Fibroblast of lung (primary cell): Measurements from ENCODE around the gene DPP6. TPM values are rescaled to one million over a fixed set of nuclear protein-coding genes. Genes with fewer than 3 reads are reported as not detected.

Source experiments
- DNase-seq, 2 donors: peaks; one replicate each; pipeline versions ENCODE4 v3.0.0 to v3.0.0-alpha.2; 2010; ENCODE audit warnings: low read depth in 2 of 2
- H2AFZ ChIP-seq: 2 replicates; pipeline ENCODE4 v1.5.1; 2012; ENCODE audit warnings: low read length, control low read depth, inconsistent platforms
- H3K27ac ChIP-seq: 2 replicates; pipeline ENCODE4 v1.5.1; 2011; ENCODE audit warnings: low read length, control low read depth; ENCODE audit not compliant: insufficient read depth
- H3K27me3 ChIP-seq: 2 replicates; pipeline ENCODE4 v1.5.1; 2011; ENCODE audit warnings: mild to moderate bottlenecking, low read length; ENCODE audit not compliant: control insufficient read depth, insufficient read depth
- H3K36me3 ChIP-seq: 2 replicates; pipeline ENCODE4 v1.5.1; 2011; ENCODE audit warnings: low read length; ENCODE audit not compliant: control insufficient read depth, insufficient read depth
- H3K4me1 ChIP-seq: 2 replicates; pipeline ENCODE4 v1.5.1; 2011; ENCODE audit warnings: low read length; ENCODE audit not compliant: control insufficient read depth, insufficient read depth; ENCODE audit errors: extremely low read depth
- H3K4me2 ChIP-seq: 2 replicates; pipeline ENCODE4 v1.5.1; 2011; ENCODE audit warnings: low read length, control low read depth; ENCODE audit not compliant: insufficient read depth; ENCODE audit errors: extremely low read depth
- H3K4me3 ChIP-seq, 4 experiments: fragments of 200-600 bp in 1 of 4; sonication (generic) in 1 of 4; replicated peaks in 1 of 4; 2 replicates each; pipeline ENCODE4 v1.5.1; 2011 to 2016; ENCODE audit warnings: low read length in 4 of 4, low read depth in 3 of 4, mild to moderate bottlenecking in 3 of 4, control low read depth in 2 of 4, inconsistent platforms in 1 of 4, mixed read lengths in 1 of 4; ENCODE audit not compliant: insufficient read depth in 1 of 4; ENCODE audit errors: control extremely low read depth in 1 of 4
- H3K79me2 ChIP-seq: 2 replicates; pipeline ENCODE4 v1.5.1; 2012; ENCODE audit warnings: mild to moderate bottlenecking, low read length, inconsistent platforms; ENCODE audit not compliant: control insufficient read depth, insufficient read depth
- H3K9ac ChIP-seq: 2 replicates; pipeline ENCODE4 v1.5.1; 2011; ENCODE audit warnings: mild to moderate bottlenecking, low read length, control low read depth; ENCODE audit not compliant: insufficient read depth
- H3K9me3 ChIP-seq: 2 replicates; pipeline ENCODE4 v1.5.1; 2012; ENCODE audit warnings: low read depth, low read length; ENCODE audit not compliant: control insufficient read depth, insufficient read depth
- H4K20me1 ChIP-seq: 2 replicates; pipeline ENCODE4 v1.5.1; 2011; ENCODE audit warnings: low read length; ENCODE audit not compliant: control insufficient read depth, insufficient read depth; ENCODE audit errors: extremely low read depth
- EZH2 ChIP-seq: IDR thresholded peaks from 2 replicates; pipeline ENCODE4 v1.5.1; 2012; ENCODE audit warnings: low read length, control low read depth, mild to moderate bottlenecking; ENCODE audit errors: missing control alignments
- polyA plus RNA-seq, 2 donors: library from polyadenylated mRNA; depleted of rRNA in 1 of 2; stranded (reverse) in 1 of 2; unstranded in 1 of 2; fragments of >200 nt; gene quantifications; 2 replicates each; pipeline ENCODE4 v1.2.1, GENCODE V29; 2011 to 2012; ENCODE audit warnings: missing spikeins in 1 of 2
- total RNA-seq: library from RNA; depleted of rRNA; stranded (reverse); fragments of >200 nt; gene quantifications from 2 replicates; pipeline ENCODE4 v1.2.1, GENCODE V29; 2014
- TF ChIP-seq, protein P1 (sequence below), 2 donors: IDR thresholded peaks in 1 of 2; conservative IDR thresholded peaks in 1 of 2; 1 replicate in 1 of 2; 2 replicates in 1 of 2; pipeline ENCODE4 v1.5.1; 2011 to 2012; ENCODE audit warnings: low read length in 2 of 2, control low read depth in 1 of 2, inconsistent platforms in 1 of 2, low read depth in 1 of 2, mild to moderate bottlenecking in 1 of 2

DPP6 gene
- total and polyA plus RNA-seq, 2 donors (not counting 1 experiment from before 2014, with no cell fraction given): not detected

DNA sequence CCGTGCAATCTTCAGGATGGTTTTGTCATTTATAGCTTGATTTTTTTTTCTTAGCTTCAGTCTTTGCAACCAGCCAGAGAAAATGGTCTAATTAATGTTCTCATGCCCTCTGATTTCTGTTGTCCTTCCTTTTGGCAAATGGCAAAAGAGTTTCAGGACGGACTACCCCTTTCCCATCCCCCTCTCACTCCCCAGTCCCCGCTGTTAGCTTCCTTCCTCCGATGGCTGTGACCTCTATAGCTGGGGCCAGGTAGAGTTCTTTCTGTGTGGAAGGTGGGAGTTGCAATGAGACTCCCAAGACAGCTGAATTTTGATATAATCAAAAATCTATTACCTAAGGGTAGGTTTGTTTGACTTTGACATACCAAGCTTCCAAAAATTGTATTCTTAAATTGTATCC is 588.7 kb downstream of the DPP6 start:
- Histone ChIP-seq H3K4me1 (no peaks in the 10 kb centered on the region), H3K79me2 (no peaks in the 10 kb centered on the region), H3K4me2 (no peak overlapping the region), H3K36me3 (no peaks in the 10 kb centered on the region), H3K4me3 (no peak overlapping the region), H3K9ac (no peak overlapping the region), H3K27me3 (no peaks in the 10 kb centered on the region), H3K27ac (no peak overlapping the region), H3K9me3 (no peaks in the 10 kb centered on the region), H4K20me1 (no peaks in the 10 kb centered on the region), H2AFZ (no peak overlapping the region)
- no peak for DNase-seq
- no peak for TF ChIP-seq EZH2
- TF ChIP-seq, protein P1, sequence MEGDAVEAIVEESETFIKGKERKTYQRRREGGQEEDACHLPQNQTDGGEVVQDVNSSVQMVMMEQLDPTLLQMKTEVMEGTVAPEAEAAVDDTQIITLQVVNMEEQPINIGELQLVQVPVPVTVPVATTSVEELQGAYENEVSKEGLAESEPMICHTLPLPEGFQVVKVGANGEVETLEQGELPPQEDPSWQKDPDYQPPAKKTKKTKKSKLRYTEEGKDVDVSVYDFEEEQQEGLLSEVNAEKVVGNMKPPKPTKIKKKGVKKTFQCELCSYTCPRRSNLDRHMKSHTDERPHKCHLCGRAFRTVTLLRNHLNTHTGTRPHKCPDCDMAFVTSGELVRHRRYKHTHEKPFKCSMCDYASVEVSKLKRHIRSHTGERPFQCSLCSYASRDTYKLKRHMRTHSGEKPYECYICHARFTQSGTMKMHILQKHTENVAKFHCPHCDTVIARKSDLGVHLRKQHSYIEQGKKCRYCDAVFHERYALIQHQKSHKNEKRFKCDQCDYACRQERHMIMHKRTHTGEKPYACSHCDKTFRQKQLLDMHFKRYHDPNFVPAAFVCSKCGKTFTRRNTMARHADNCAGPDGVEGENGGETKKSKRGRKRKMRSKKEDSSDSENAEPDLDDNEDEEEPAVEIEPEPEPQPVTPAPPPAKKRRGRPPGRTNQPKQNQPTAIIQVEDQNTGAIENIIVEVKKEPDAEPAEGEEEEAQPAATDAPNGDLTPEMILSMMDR (conservative IDR thresholded peaks at IDR 0.05 in 1 of 2, IDR thresholded peaks at IDR 0.05 in 1 of 2; ENCODE audit: low read depth in 1 of 2, low read length in 2 of 2): no peak

DNA sequence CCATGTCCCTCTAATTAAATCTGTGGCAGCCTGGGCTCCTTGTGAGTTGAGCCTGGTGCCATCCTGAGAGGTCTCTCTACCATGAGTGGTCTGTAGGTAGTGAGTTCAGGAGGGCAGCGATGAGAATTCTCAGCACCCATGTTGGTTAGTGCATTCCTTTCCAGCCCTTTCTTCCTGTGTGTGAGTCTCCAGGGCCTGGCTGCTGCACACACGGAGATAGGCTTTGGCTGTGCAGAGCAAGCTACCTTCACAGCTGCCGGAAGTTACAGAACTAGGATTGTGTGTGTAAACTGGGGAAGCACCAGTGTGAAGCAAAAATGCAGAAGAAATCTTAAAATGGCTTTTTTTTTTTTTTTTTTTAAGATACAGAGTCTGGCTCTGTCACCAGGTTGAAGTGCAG is 592.2 kb downstream of the DPP6 start:
- no peaks in the 10 kb centered on the region for H3K4me1 ChIP-seq
- no peaks in the 10 kb centered on the region for H3K27me3 ChIP-seq
- H2AFZ ChIP-seq: no peak overlapping the region
- DNase-seq: peak in 1 of 2 donors; percentile 67
- no peak overlapping the region for H3K4me2 ChIP-seq
- no peaks in the 10 kb centered on the region for H4K20me1 ChIP-seq
- H3K4me3 ChIP-seq: no peak overlapping the region
- no peak overlapping the region for H3K9ac ChIP-seq
- no peaks in the 10 kb centered on the region for H3K9me3 ChIP-seq
- no peak overlapping the region for H3K27ac ChIP-seq
- H3K36me3 ChIP-seq: no peaks in the 10 kb centered on the region
- H3K79me2 ChIP-seq: no peaks in the 10 kb centered on the region
- TF ChIP-seq, protein P1 (conservative IDR thresholded peaks at IDR 0.05 in 1 of 2, IDR thresholded peaks at IDR 0.05 in 1 of 2; ENCODE audit: low read depth in 1 of 2, low read length in 2 of 2): no peak
- TF ChIP-seq EZH2: no peak

DNA sequence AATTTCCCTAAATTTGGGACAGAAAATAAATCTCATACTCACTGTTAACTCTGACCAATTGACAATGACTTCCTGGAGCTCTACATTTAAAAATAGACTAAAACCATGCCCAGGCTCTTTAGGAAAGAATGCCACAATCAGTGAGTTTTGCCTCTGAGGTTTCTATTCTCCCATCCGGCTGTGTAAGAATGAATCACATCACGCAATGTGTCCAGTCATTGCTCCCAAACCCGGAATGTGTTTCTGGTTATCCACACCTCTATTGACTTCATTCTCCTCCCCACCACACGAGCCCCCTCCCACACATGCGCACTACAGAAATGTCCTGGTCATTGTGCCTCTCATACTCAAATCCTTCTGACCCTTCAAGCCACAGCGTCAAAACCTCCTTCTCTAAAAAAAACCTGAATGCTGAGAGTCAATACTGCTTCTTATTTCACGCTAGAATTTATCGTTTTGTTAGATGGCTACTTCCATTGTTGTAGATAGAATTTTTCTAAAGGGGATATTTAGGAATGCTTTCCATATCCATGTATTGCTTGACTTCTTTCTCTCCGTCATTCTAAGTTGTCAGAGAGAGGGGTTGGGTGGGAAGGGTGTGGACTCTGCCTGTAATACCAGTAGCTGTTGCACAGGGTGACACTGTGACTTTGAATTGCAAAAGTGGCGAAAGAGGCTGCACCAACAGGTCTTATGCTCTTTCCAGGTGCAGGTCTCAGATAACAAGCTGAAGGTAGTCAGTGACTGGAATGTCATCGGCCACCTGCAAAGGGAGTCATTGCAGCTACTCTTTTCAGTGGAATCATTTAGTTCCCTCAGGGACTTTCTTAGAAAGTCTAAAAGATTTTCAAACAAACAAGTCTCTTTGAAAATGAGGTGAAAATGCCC is 594.2 kb downstream of the DPP6 start:
- Histone ChIP-seq H3K27me3 (no peaks in the 10 kb centered on the region), H4K20me1 (no peaks in the 10 kb centered on the region), H3K4me1 (no peaks in the 10 kb centered on the region), H2AFZ (no peak overlapping the region), H3K79me2 (no peaks in the 10 kb centered on the region), H3K9ac (no peak overlapping the region), H3K27ac (no peak overlapping the region), H3K4me3 (no peak overlapping the region), H3K4me2 (no peak overlapping the region), H3K9me3 (no peaks in the 10 kb centered on the region), H3K36me3 (no peaks in the 10 kb centered on the region)
- DNase-seq: peak in 1 of 2 donors; percentile 94
- no peak for TF ChIP-seq EZH2
- TF ChIP-seq, protein P1 (conservative IDR thresholded peaks at IDR 0.05 in 1 of 2, IDR thresholded peaks at IDR 0.05 in 1 of 2; ENCODE audit: low read depth in 1 of 2, low read length in 2 of 2): no peak
